SK-N-SH (cell line): ENCODE results near the gene DNAL4. TPM values are rescaled to one million over a fixed set of nuclear protein-coding genes. Genes with fewer than 3 reads are reported as not detected.

Experiments
- CTCF ChIA-PET: fragments of 300-600, 350-600 bp; formaldehyde crosslinking; extraction: SDS; loops from one replicate; lab custom pipeline; 2021; lab: Yijun Ruan, JAX
- POLR2A ChIA-PET: fragments of 350-600 bp; sonication (Branson Sonifier 250); formaldehyde crosslinking; extraction: SDS; loops from one replicate; lab custom pipeline; 2020; ENCODE audit warnings: antibody characterized with exemption, inconsistent platforms; lab: Yijun Ruan, JAX
- DNase-seq: peaks from one replicate; pipeline ENCODE4 v3.0.0; 2012
- H2AFZ ChIP-seq: fragments of 200-600 bp; sonication (generic); 2 replicates; pipeline ENCODE4 v1.8.1; 2016; ENCODE audit warnings: antibody characterized with exemption, mild to moderate bottlenecking, low read depth
- H3F3A ChIP-seq: fragments of 200-600 bp; sonication (generic); replicated peaks from 2 replicates; pipeline ENCODE3; 2016; ENCODE audit warnings: antibody characterized with exemption, mild to moderate bottlenecking; ENCODE audit not compliant: insufficient read depth
- H3K27ac ChIP-seq, 2 experiments: fragments of 200-500 bp in 1 of 2; fragments of 200-600 bp in 1 of 2; sonication (Bioruptor generic) in 1 of 2; sonication (generic), shearing (Covaris generic) in 1 of 2; 2 replicates each; pipeline versions ENCODE4 v1.5.1 to v1.6.1; 2014 to 2016; ENCODE audit warnings: low read depth in 2 of 2, inconsistent platforms in 1 of 2, low read length in 1 of 2, mild to moderate bottlenecking in 1 of 2, mixed read lengths in 1 of 2
- H3K27me3 ChIP-seq: fragments of 200-600 bp; sonication (generic), shearing (Covaris generic); 2 replicates; pipeline ENCODE4 v1.6.1; 2016; ENCODE audit warnings: mixed run types; ENCODE audit not compliant: insufficient read depth
- H3K36me3 ChIP-seq, 2 experiments: fragments of 200-500 bp in 1 of 2; fragments of 200-600 bp in 1 of 2; sonication (Bioruptor generic) in 1 of 2; sonication (generic) in 1 of 2; replicated peaks in 1 of 2; 2 replicates each; pipeline versions ENCODE3 to v1.5.1; 2014 to 2016; ENCODE audit warnings: low read length in 1 of 2, mild to moderate bottlenecking in 1 of 2; ENCODE audit not compliant: insufficient read depth in 2 of 2, control insufficient read depth in 1 of 2
- H3K4me1 ChIP-seq, 2 experiments: fragments of 200-500 bp in 1 of 2; fragments of 200-600 bp in 1 of 2; sonication (Bioruptor generic) in 1 of 2; sonication (generic), shearing (Covaris generic) in 1 of 2; 2 replicates each; pipeline versions ENCODE4 v1.5.1 to v1.6.1; 2014 to 2016; ENCODE audit warnings: low read depth in 1 of 2, low read length in 1 of 2, mixed run types in 1 of 2; ENCODE audit not compliant: insufficient read depth in 2 of 2, control insufficient read depth in 1 of 2
- H3K4me2 ChIP-seq: fragments of 200-600 bp; sonication (generic), shearing (Covaris generic); 2 replicates; pipeline ENCODE4 v1.6.1; 2017; ENCODE audit warnings: mixed run types
- H3K4me3 ChIP-seq, 2 experiments: fragments of 200-500 bp in 1 of 2; fragments of 200-600 bp in 1 of 2; sonication (Bioruptor generic) in 1 of 2; sonication (generic), shearing (Covaris generic) in 1 of 2; 2 replicates each; pipeline versions ENCODE4 v1.5.1 to v1.8.1; 2014 to 2016; ENCODE audit warnings: low read depth in 2 of 2, inconsistent platforms in 1 of 2, low read length in 1 of 2, mild to moderate bottlenecking in 1 of 2, mixed read lengths in 1 of 2, moderate library complexity in 1 of 2
- H3K79me2 ChIP-seq: fragments of 200-600 bp; sonication (generic); 2 replicates; pipeline ENCODE4 v1.8.1; 2017; ENCODE audit warnings: mild to moderate bottlenecking; ENCODE audit not compliant: insufficient read depth
- H3K9ac ChIP-seq: fragments of 200-600 bp; sonication (generic); 2 replicates; pipeline ENCODE4 v1.6.1; 2017; ENCODE audit warnings: mixed run types
- H3K9me2 ChIP-seq: fragments of 200-600 bp; sonication (generic); 2 replicates; pipeline ENCODE4 v1.6.1; 2017; ENCODE audit warnings: mixed run types
- H3K9me3 ChIP-seq: fragments of 200-600 bp; sonication (generic); 2 replicates; pipeline ENCODE4 v1.6.1; 2017; ENCODE audit warnings: mixed run types, mild to moderate bottlenecking, moderate library complexity
- H4K20me1 ChIP-seq: fragments of 200-600 bp; sonication (generic); 2 replicates; pipeline ENCODE4 v1.6.1; 2017; ENCODE audit warnings: mild to moderate bottlenecking, mixed run types; ENCODE audit not compliant: insufficient read depth
- CHD2 ChIP-seq: fragments of 150-350 bp; IDR thresholded peaks from 2 replicates; pipeline ENCODE4 v1.6.1; 2018; ENCODE audit warnings: low read length; ENCODE audit not compliant: partially characterized antibody
- CTCF ChIP-seq: fragments of 200-600 bp; sonication (generic); IDR thresholded peaks from 2 replicates; pipeline ENCODE4 v1.6.1; 2017; ENCODE audit warnings: antibody characterized with exemption, mild to moderate bottlenecking, moderate library complexity
- EP300 ChIP-seq, 2 experiments: IDR thresholded peaks; 2 replicates each; pipeline versions ENCODE4 v1.4.0 to v1.6.1; 2012; ENCODE audit warnings: borderline replicate concordance in 1 of 2, low read depth in 1 of 2, low read length in 1 of 2
- EZH2phosphoT487 ChIP-seq: fragments of 200-600 bp; sonication (generic); IDR thresholded peaks from 2 replicates; pipeline ENCODE4 v1.6.1; 2017; ENCODE audit warnings: low read depth, mixed run types, mild to moderate bottlenecking, antibody characterized with exemption, moderate library complexity, borderline replicate concordance
- FOSL2 ChIP-seq: IDR thresholded peaks from 2 replicates; pipeline ENCODE4 v1.4.0; 2012; ENCODE audit warnings: low read depth, mild to moderate bottlenecking, moderate library complexity, borderline replicate concordance
- GABPA ChIP-seq: IDR thresholded peaks from 2 replicates; pipeline ENCODE4 v1.4.0; 2012; ENCODE audit warnings: low read depth, mild to moderate bottlenecking
- GATA2 ChIP-seq: sonication (generic); formaldehyde crosslinking; IDR thresholded peaks from 2 replicates; pipeline ENCODE4 v1.5.0; 2020; ENCODE audit warnings: mild to moderate bottlenecking, missing genetic modification reagents
- JUND ChIP-seq: IDR thresholded peaks from 2 replicates; pipeline ENCODE4 v1.4.0; 2012
- MEF2A ChIP-seq: IDR thresholded peaks from 2 replicates; pipeline ENCODE4 v1.4.0; 2012; ENCODE audit warnings: low read depth, borderline replicate concordance
- MXI1 ChIP-seq: IDR thresholded peaks from 2 replicates; pipeline ENCODE4 v1.6.1; 2012; ENCODE audit warnings: mild to moderate bottlenecking, low read depth, low read length, improper control_type of control experiment
- PBX3 ChIP-seq: IDR thresholded peaks from 2 replicates; pipeline ENCODE4; 2012
- POLR2AphosphoS5 ChIP-seq: IDR thresholded peaks from 2 replicates; pipeline ENCODE4 v1.6.1; 2012; ENCODE audit warnings: low read depth, low read length
- RCOR1 ChIP-seq: fragments of 150-350 bp; IDR thresholded peaks from 2 replicates; pipeline ENCODE4 v1.6.1; 2017; ENCODE audit warnings: antibody characterized with exemption, low read length
- RXRA ChIP-seq: IDR thresholded peaks from 2 replicates; pipeline ENCODE4 v1.4.0; 2012; ENCODE audit warnings: low read depth, mild to moderate bottlenecking, borderline replicate concordance
- SMC3 ChIP-seq: IDR thresholded peaks from 2 replicates; pipeline ENCODE4 v1.6.1; 2012; ENCODE audit warnings: low read depth, low read length, improper control_type of control experiment
- TCF12 ChIP-seq: IDR thresholded peaks from 2 replicates; pipeline ENCODE4 v1.4.0; 2012
- USF2 ChIP-seq: fragments of 150-350 bp; IDR thresholded peaks from 2 replicates; pipeline ENCODE4 v1.6.1; 2017; ENCODE audit warnings: antibody characterized with exemption, low read length, low read depth, borderline replicate concordance
- ZBTB33 ChIP-seq: IDR thresholded peaks from 2 replicates; pipeline ENCODE4 v1.4.0; 2012; ENCODE audit warnings: low read depth, borderline replicate concordance
- WGBS: methylation state at CpG from one replicate; pipeline ENCODE4 v1.1.6; 2017; ENCODE audit warnings: low lambda C conversion rate; 5-methylcytosine and 5-hydroxymethylcytosine counted together
- polyA plus RNA-seq, 3 experiments: library from polyadenylated mRNA; depleted of rRNA; stranded (reverse); fragments of >200 nt; gene quantifications; 2 replicates each; pipeline ENCODE4 v1.2.3, GENCODE V29; 2012

Gene DNAL4
- polyA plus RNA-seq, 1 of the 3 experiments (the other 2 are of a cell fraction) = 15.1 TPM

GRCh38 chr22:38829485-38829884 is 35.5 kb upstream of the DNAL4 start:
- CTCF ChIA-PET = interaction anchor here (1.3 kb wide), 1 partner anchor 13 kb away, joined by 4 read pairs; no protein-coding TSS in a partner anchor
- H4K20me1 ChIP-seq = no peaks in the 10 kb centered on the region

More at GRCh38 chr22:38829485-38829884, 35.5 kb upstream of the DNAL4 start:
- no peak for DNase-seq
- Histone ChIP-seq H3K79me2 (no peaks in the 10 kb centered on the region), H3K27ac (no peak overlapping the region), H3K4me1 (no peaks in the 10 kb centered on the region), H3K9me3 (no peaks in the 10 kb centered on the region), H3K36me3 (no peaks in the 10 kb centered on the region), H2AFZ (no peak overlapping the region), H3K27me3 (no peaks in the 10 kb centered on the region), H3K9ac (no peak overlapping the region), H3K4me3 (no peak overlapping the region), H3F3A (no peaks in the 10 kb centered on the region), H3K4me2 (no peak overlapping the region), H3K9me2 (no peaks in the 10 kb centered on the region)
- TF ChIP-seq MEF2A (no peak), FOSL2 (no peak), RCOR1 (no peak), ZBTB33 (no peak), EP300 (IDR thresholded peaks at IDR 0.05; ENCODE audit: borderline replicate concordance in 1 of 2, low read depth in 1 of 2, low read length in 1 of 2) (no peak), GATA2 (CRISPR knock-in tag) (no peak), TCF12 (no peak), CHD2 (no peak), MXI1 (no peak), POLR2AphosphoS5 (no peak), PBX3 (no peak), CTCF (no peak), SMC3 (no peak), JUND (no peak), GABPA (no peak), RXRA (no peak), EZH2phosphoT487 (no peak), USF2 (no peak)
- POLR2A ChIA-PET = no interaction called here
- WGBS = no CpG with 5 or more reads among the region's 4 CpGs
